ENCODE results near the gene RTL5.

Gene RTL5

GRCh38 chrX:72107841-72108595 is 23.7 kb downstream of the RTL5 start:
- FAIRE-seq, result no peak

GRCh38 chrX:72107320-72107719 is 24.4 kb downstream of the RTL5 start:
- no peak for FAIRE-seq

GRCh38 chrX:72105436-72105835 is 26.3 kb downstream of the RTL5 start:
- no peak for FAIRE-seq

- FAIRE-seq, result no peak
Measured at GRCh38 chrX:72102760-72103159, 29.0 kb downstream of the RTL5 start.

GRCh38 chrX:72102126-72102525 is 29.6 kb downstream of the RTL5 start:
- no peak for FAIRE-seq

GRCh38 chrX:72101597-72102037 is 30.1 kb downstream of the RTL5 start:
- FAIRE-seq, result no peak

- no peak for FAIRE-seq
Measured at GRCh38 chrX:72100824-72101351, 30.8 kb downstream of the RTL5 start.

GRCh38 chrX:72100051-72100755 is 31.5 kb downstream of the RTL5 start:
- no peak for FAIRE-seq

GRCh38 chrX:72097098-72097497 is 34.6 kb downstream of the RTL5 start:
- FAIRE-seq, result no peak

GRCh38 chrX:72095370-72095769 is 36.3 kb downstream of the RTL5 start:
- FAIRE-seq, result no peak

GRCh38 chrX:72094894-72095293 is 36.8 kb downstream of the RTL5 start:
- FAIRE-seq, result no peak

- no peak for FAIRE-seq
Measured at GRCh38 chrX:72089254-72089653, 42.5 kb downstream of the RTL5 start.

- no peak for FAIRE-seq
Measured at GRCh38 chrX:72088761-72089160, 43.0 kb downstream of the RTL5 start.

GRCh38 chrX:72086995-72087394 is 44.7 kb downstream of the RTL5 start:
- no peak for FAIRE-seq

- no peak for FAIRE-seq
Measured at GRCh38 chrX:72084114-72084513, 47.6 kb downstream of the RTL5 start.

GRCh38 chrX:72083291-72083690 is 48.4 kb downstream of the RTL5 start:
- FAIRE-seq, result no peak

GRCh38 chrX:72081605-72082320 is 50.0 kb downstream of the RTL5 start:
- no peak for FAIRE-seq

- FAIRE-seq, result no peak
Measured at GRCh38 chrX:72080800-72081199, 50.9 kb downstream of the RTL5 start.

- FAIRE-seq, result no peak
Measured at GRCh38 chrX:72080150-72080549, 51.6 kb downstream of the RTL5 start.

- FAIRE-seq, result no peak
Measured at GRCh38 chrX:72079607-72080006, 52.1 kb downstream of the RTL5 start.

GRCh38 chrX:72078411-72078810 is 53.3 kb downstream of the RTL5 start:
- no peak for FAIRE-seq
